ENCODE measurements around the gene MYRF.

Gene MYRF

DNA sequence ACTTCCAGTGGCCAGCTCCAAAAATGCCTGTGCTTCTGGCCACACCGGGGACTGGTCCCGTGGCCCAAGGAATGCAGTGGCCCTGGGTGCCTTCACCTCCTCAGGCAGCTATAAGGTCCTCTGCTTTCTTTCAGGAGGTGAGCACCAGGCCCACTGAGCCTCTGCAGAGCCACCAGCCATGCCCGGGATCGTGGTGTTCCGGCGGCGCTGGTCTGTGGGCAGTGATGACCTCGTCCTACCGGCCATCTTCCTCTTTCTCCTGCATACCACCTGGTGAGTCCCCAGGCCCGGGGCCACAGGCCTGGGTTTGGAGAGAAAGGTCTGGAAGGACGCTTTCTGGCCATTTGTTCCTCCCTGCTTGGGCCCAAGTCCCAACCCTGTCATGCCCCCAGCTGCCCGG, 32.5 kb upstream of the MYRF start:
- no peak for DNase-seq

DNA sequence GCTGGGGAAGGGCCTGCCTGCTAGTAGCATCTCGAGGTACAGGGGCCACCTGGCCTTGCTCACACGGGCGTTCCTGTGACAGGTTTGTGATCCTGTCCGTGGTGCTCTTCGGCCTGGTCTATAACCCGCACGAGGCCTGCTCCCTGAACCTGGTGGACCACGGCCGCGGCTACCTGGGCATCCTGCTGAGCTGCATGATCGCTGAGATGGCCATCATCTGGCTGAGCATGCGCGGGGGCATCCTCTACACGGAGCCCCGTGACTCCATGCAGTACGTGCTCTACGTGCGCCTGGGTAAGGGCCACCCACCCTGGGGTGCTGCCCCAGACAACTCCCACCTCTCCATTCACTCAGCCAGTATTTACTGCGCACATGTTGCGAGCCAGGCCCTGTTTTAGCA, 31.8 kb upstream of the MYRF start:
- no peak for DNase-seq

DNA sequence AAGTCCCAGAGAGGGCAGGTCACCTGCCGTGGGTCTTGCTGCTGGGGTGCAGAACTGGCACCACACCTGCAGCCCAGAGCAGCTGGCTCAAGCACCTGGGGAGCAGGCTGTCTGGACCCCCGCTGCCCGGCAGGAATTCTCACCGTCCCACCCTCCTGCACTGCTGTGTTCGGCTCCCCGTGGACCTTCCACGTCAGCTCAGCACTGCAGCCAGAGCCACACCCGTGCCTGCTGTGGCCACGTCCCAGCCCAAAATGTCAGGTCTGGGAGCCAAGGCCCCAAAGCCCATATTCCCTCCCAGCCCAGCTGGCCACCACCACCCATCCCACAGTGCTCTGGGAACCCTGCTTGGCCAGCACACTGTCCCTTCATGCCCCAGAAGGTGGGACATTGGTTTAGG, 28.0 kb upstream of the MYRF start:
- DNase-seq, result no peak

DNA sequence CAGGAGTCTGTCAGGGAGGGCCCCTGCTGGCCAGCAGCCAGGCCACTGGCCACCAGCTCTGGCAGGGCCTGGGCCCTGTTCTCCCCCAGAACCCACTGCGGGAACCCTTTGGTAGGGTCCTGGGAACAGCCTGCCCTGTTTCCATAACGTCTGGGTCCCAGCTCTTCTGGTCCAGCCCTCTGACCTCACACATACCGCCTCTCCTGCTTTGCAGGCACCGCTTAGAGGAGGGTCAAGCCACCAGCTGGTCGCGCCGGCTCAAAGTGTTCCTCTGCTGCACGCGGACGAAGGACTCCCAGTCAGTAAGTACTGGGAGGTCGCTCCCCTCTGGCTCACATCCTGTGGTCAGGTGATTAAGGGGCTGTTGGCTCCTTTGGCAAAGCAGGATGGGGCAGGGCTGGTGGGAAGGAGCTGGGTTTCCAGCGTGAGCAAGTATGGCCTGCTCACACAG, 26.6 kb upstream of the MYRF start:
- DNase-seq, result no peak

DNA sequence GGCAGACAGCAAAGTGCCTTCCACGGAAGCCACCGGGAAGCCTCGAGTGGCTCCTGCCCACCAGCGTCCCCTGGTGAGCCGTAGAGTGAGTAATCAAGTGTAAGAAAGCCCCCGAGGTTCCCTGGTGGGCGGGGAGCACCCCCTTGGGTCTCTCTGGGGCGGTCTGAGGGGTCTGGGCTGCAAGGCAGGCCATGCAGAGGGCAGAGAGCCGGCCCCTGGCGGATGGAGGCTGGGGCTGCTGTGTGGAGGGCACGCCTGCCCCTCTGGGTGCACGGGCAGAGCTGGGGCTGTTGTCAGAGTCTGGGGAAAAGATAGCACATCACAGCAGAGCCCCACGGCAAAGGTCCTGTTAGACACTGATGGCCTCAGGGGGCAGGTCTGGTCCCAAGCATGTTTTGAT, 25.7 kb upstream of the MYRF start:
- no peak for DNase-seq

GRCh38 chr11:61727401-61727811, 25.0 kb upstream of the MYRF start:
- DNase-seq, result no peak

DNA sequence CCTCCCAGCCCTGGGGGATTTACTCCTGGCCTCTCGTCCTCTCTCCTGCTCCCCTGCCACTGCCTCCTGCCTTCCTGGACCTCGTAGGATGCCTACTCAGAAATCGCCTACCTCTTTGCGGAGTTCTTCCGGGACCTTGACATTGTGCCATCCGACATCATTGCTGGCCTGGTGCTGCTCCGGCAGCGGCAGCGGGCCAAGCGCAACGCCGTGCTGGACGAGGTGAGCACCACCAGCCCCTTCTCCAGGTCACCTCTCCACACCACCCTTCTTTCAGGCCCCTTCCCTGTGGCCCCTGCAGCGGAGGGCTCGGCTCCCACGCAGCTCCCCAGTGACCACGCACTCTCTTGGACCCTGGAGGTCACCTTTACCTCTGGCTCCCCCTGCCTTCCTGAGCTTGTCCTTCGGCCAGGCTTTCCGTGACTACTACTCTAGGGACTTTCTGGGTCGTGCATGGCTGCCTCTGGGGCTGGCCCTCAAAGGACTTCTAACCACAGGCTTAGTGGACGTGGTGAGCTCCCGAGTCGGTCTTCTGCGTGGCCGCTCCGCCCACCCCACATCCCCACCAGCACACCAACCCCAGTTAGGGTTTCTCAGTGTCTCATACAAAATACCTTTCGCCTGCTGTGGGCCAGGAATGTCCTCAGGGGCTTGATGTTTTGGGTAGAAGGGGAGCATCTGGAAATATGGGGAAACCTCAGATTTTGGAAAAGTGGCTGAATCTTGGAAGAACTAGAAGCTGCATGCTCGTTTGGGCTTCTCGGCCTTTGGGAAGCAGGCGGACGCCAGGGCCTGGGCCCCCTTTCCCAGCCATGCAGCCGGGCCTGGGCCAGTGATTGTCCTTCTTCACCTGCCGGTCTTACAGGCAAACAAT, 24.1 kb upstream of the MYRF start:
- DNase-seq, result no peak

DNA sequence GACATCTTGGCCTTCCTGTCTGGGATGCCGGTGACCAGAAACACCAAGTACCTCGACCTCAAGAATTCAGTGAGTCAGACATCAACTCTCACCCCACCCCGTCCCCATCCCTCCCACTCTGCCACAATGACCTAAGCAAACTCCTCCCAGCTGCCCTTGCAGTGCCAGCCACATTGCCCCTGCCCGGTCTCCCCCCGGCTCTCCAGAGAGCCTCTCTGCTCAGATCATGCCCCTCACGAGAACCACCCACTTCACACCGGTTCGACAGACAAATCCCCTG, 23.6 kb upstream of the MYRF start:
- DNase-seq, result no peak

GRCh38 chr11:61730240-61730994, 22.0 kb upstream of the MYRF start:
- peak; percentile 98 for DNase-seq

DNA sequence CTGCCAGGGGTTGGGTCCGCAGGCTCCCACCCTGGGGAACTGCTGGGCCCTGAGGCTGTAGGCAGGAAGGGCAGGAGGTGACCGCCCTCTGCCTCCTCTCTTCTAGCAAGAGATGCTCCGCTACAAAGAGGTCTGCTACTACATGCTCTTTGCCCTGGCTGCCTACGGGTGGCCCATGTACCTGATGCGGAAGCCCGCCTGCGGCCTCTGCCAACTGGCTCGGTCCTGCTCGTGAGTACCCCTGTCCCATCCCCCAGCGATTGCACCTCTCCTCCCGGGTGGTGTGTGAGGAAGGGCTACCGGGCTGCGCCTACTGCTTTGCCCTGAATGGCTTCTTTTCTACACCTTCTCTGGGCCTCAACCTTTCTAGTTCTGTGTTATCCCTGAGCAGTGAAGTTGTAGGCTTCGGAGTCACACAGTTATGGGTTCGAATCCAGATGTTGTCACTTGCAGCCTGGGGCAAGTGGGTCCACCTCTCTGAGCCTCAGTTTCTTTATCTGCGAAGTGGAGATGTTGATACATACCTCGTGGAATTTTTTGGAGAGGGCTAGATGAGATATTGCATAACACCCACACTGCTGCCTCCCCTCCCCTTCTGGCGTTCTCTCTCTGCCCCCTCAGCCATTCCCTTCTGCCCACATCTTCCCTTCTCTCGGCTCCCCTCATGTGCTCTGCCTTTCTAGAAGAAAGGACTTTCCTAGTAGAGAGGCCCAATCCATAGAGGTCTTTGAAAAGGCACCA, 21.1 kb upstream of the MYRF start:
- DNase-seq, result no peak

DNA sequence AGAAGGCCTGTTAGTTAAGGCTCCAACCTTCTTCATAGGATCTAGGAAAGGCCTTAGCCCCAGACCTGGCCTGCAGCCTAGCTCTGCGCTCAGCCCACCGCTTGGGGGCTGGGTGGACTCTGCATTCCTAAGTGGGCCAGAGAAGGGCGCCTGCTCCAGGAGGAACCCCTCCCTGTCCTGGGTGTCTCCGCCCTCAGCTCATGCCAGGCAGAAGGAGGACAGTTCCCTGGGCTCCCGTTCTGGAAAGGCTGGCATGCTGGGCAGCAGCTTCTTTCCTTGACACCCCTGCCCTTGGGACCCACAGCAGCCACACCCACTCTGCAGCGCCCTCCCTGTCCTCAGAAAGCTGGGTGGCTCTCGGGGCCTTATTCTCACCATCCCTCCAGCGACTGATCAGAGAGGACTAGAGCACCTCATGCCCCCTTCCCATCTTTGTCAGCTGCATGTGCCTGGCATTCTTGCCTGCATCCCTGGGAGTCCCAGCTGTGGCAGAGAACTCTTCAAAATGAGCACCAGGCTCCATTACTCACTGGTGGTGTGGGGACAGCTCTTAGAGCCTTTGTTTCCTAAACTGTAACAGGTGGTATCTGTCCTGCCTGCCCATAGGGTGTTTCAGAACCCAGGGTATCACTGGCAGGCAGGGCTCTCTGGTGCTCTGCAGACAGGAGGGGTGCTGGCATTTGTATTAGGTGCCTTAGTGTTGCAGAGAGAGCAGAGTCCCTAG, 20.3 kb upstream of the MYRF start:
- DNase-seq, result no peak

DNA sequence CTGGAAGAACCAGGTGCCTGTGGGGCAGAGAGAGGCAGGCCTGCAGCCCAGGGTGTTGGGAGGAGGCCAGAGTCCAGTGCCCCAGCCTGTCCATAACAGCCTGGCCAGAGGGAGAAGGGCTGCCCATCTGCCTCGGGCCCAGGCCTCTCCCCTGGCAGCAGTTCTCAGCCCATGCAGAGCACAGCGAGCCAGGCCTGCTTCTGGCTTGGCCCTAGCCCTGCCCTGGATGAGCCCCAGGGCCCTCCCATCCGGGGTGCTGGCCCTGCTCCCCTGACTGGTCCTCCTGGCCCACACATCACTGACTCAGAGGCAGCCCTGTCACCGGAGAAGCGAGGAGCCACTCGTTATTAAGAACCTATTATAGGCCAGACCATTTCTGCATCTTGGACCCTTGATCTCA, 19.7 kb upstream of the MYRF start:
- DNase-seq, result no peak

- peak; percentile 81 for DNase-seq
These were observed 19.1 kb upstream of the MYRF start for GRCh38 chr11:61733120-61733978.

GRCh38 chr11:61734767-61735166, 17.7 kb upstream of the MYRF start:
- DNase-seq, result no peak

GRCh38 chr11:61735391-61735790, 17.0 kb upstream of the MYRF start:
- no peak for DNase-seq

GRCh38 chr11:61736310-61736709, 16.1 kb upstream of the MYRF start:
- DNase-seq, result no peak

DNA sequence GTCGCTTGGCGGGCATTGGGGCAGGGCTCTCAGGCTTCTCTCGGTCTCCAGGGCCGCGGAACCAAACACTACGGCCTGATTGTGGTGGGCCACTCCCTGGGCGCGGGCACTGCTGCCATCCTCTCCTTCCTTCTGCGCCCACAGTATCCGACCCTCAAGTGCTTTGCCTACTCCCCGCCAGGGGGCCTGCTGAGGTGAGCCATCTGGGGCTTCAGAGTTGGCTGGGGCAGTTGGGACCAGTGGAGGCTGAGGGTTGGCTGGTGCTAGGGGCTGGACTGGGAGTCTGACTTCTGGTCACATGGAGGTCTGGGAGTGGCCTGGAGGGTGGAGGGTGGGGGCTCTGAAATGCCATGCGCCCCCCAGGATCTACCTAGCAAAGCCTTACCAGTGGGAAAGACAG, 15.3 kb upstream of the MYRF start:
- DNase-seq, result no peak

DNA sequence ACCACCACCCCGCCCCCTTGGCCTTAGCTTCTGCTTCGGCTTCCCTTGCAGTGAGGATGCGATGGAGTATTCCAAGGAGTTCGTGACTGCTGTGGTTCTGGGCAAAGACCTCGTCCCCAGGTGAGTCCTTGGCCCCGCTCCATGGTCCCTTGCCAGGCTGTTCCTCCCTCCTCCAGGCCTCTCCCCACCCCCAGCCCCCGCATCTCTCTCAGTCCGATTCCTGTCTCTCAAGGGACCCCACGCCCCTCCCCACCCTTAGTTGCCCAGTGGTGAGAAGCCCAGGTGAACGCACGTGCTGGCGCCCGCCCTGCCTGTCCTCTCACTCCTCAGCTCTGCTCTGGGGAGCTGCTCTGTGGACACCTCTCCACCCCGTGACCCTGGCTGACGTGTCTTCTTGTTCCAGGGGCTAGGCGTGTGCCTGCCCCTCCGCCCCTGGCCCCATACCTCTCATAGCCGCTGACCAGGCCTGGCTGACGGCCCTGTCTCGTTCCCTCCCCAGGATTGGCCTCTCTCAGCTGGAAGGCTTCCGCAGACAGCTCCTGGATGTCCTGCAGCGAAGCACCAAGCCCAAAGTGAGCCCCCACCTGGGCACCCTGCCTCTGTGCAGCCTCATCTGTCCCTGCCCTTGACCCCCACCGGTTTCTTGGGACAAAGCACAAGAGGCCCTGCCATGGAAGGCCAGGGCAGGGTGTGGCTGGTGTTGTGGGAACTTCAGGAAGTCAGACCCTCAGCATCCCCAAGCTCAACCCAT, 14.6 kb upstream of the MYRF start:
- no peak for DNase-seq

- no peak for DNase-seq
These were observed 13.7 kb upstream of the MYRF start for GRCh38 chr11:61738776-61739175.

DNA sequence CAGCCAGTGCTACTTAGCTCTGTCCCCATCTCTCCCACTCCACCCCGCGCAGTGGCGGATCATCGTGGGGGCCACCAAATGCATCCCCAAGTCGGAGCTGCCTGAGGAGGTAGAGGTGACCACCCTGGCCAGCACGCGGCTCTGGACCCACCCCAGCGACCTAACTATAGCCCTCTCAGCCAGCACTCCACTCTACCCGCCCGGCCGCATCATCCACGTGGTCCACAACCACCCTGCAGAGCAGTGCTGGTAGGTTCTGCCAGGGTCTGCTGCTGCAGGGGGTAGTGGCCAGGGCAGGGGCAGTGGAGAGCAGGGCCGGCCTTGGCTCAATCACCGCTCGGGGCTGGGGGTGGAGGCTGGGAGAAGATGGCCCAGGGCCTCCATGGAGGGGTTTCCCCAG, 13.0 kb upstream of the MYRF start:
- DNase-seq, result no peak

DNA sequence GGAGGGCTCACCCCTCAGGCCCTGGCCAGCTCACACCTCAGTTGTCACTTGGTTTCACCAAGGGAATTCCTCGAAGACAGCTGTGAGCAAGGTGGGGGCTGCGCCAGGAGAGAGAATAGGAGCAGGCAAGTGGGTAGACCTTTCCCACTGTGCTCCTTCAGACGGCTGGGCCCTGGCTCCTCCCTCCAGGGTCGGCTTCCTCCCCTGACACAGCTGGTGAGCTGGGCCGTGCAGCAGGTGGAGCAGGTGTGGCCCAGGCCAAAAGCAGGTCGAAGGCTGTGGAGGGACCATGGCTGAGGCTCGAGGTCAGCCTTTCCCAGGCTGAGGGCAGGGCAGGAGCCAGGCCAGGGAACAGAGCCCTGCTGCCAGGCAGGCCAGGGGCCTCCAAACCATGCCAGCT, 12.5 kb upstream of the MYRF start:
- no peak for DNase-seq

All from NCI-H1105 treated with DMSO at 0.1 percent for 48 hours (cell line).